Measurements from ENCODE around the gene MEGF6.
"Not testable (repeated sequence)": the region's sequence is repeated elsewhere in the genome, so short reads cannot be mapped to it uniquely, and the experiment has no call there.

Gene MEGF6

GRCh38 chr1:3626025-3626424 lies 14.7 kb upstream of the MEGF6 start:
- DNase-seq = no peak

- peak; percentile 55 for DNase-seq
These were observed 14.0 kb upstream of the MEGF6 start for GRCh38 chr1:3625151-3625907.

- peak; percentile 99 for DNase-seq
These were observed 13.2 kb upstream of the MEGF6 start, which contains the start of gene TPRG1L for GRCh38 chr1:3624200-3625136. TPRG1L (plus strand) TSS chr1:3625015; CDS start chr1:3625073, 58 bp downstream.

GRCh38 chr1:3623441-3624199 lies 12.3 kb upstream of the MEGF6 start:
- DNase-seq = no peak

GRCh38 chr1:3622102-3622501 lies 10.8 kb upstream of the MEGF6 start:
- DNase-seq = not testable (repeated sequence)

GRCh38 chr1:3621151-3621671 lies 9.9 kb upstream of the MEGF6 start:
- peak; percentile 56 for DNase-seq

- DNase-seq = no peak
These were observed 9.4 kb upstream of the MEGF6 start for GRCh38 chr1:3620708-3621107.

- DNase-seq = peak; percentile 79
These were observed 7.8 kb upstream of the MEGF6 start for GRCh38 chr1:3618881-3619671.

GRCh38 chr1:3618531-3618880 lies 7.2 kb upstream of the MEGF6 start:
- DNase-seq = no peak

- DNase-seq = no peak
These were observed 6.6 kb upstream of the MEGF6 start for GRCh38 chr1:3617806-3618345.

- DNase-seq = no peak
These were observed 5.6 kb upstream of the MEGF6 start for GRCh38 chr1:3616861-3617260.

- peak; percentile 35 for DNase-seq
These were observed 3.7 kb upstream of the MEGF6 start for GRCh38 chr1:3614755-3615742.

- no peak for DNase-seq
These were observed 815 bp upstream of the MEGF6 start for GRCh38 chr1:3612123-3612522.

GRCh38 chr1:3610527-3611169 lies 660 bp downstream of the MEGF6 start:
- peak; percentile 25 for DNase-seq

GRCh38 chr1:3609769-3610526 lies 1.4 kb downstream of the MEGF6 start:
- DNase-seq = no peak

- no peak for DNase-seq
These were observed 2.1 kb downstream of the MEGF6 start for GRCh38 chr1:3609016-3609768.

GRCh38 chr1:3608154-3608553 lies 3.2 kb downstream of the MEGF6 start:
- DNase-seq = no peak

GRCh38 chr1:3607703-3608065 lies 3.6 kb downstream of the MEGF6 start:
- DNase-seq = peak; percentile 41
